KMS-11 (cell line): ENCODE measurements around the gene CACNA1E.

Source experiments
- H2AFZ ChIP-seq: fragments of 200-600 bp; sonication (generic); 2 replicates; pipeline ENCODE4 v1.6.1; 2016; ENCODE audit warnings: antibody characterized with exemption, mixed run types, low read depth
- H3K27ac ChIP-seq: fragments of 200-600 bp; sonication (generic); 2 replicates; pipeline ENCODE4 v1.6.1; 2016; ENCODE audit warnings: mild to moderate bottlenecking, mixed run types
- H3K27me3 ChIP-seq: fragments of 200-600 bp; sonication (generic); 2 replicates; pipeline ENCODE4 v1.6.1; 2017; ENCODE audit warnings: mild to moderate bottlenecking, low read depth, mixed run types, moderate library complexity; ENCODE audit not compliant: insufficient read depth
- H3K36me3 ChIP-seq: fragments of 200-600 bp; sonication (generic); 2 replicates; pipeline ENCODE4 v1.6.1; 2017; ENCODE audit warnings: mild to moderate bottlenecking, mixed run types; ENCODE audit not compliant: insufficient read depth
- H3K4me1 ChIP-seq: fragments of 200-600 bp; sonication (generic); 2 replicates; pipeline ENCODE4 v1.6.1; 2016; ENCODE audit warnings: mild to moderate bottlenecking, low read depth, mixed run types; ENCODE audit not compliant: poor library complexity, severe bottlenecking
- H3K4me2 ChIP-seq: fragments of 200-600 bp; sonication (generic); 2 replicates; pipeline ENCODE4 v1.7.0; 2016; ENCODE audit warnings: mild to moderate bottlenecking, mixed run types
- H3K4me3 ChIP-seq: fragments of 200-600 bp; sonication (generic); IDR thresholded peaks from 2 replicates; pipeline ENCODE4 v1.6.1; 2017; ENCODE audit warnings: low read depth, low read length, mixed read lengths; ENCODE audit not compliant: insufficient read depth
- H3K79me2 ChIP-seq: fragments of 200-600 bp; sonication (generic); 2 replicates; pipeline ENCODE4 v1.6.1; 2016; ENCODE audit warnings: low read depth, mixed run types; ENCODE audit not compliant: insufficient read depth
- H3K9ac ChIP-seq: fragments of 200-600 bp; sonication (generic); 2 replicates; pipeline ENCODE4 v1.6.1; 2016; ENCODE audit warnings: mild to moderate bottlenecking, mixed run types
- H4K20me1 ChIP-seq: fragments of 200-600 bp; sonication (generic); 2 replicates; pipeline ENCODE4 v1.6.1; 2016; ENCODE audit warnings: mild to moderate bottlenecking, mixed run types; ENCODE audit not compliant: insufficient read depth
- CTCF ChIP-seq: fragments of 200-600 bp; sonication (generic); conservative IDR thresholded peaks from 2 replicates; pipeline ENCODE4 v1.6.1; 2017; ENCODE audit warnings: low read depth, mild to moderate bottlenecking, antibody characterized with exemption, low read length, moderate library complexity, mixed read lengths

CACNA1E gene

DNA sequence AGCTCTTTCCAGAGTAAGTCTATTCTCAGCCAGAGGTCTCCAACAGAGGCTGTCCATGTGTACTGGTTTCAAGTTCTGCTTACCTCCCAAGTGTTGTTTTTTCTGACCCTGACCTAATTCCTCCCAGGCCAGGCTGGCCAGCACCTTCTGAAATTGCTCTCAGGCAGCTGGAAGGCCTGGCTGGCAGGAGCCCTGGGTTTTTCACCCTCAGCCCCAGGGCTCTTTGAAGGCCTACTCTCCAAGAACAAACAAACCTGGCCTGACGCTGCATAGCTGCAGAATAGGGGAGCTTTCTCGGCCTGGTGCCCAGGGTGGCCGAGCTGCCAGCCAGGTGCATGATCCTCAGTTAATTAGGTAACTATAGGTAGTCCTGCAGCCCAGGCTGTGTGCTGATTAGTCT is 147.5 kb downstream of the CACNA1E start:
- Histone ChIP-seq H3K79me2 (no peaks in the 10 kb centered on the region), H3K9ac (no peak overlapping the region), H2AFZ (no peak overlapping the region)

GRCh38 chr1:181632492-181632891 is 149.2 kb downstream of the CACNA1E start:
- Histone ChIP-seq H3K4me1 (no peaks in the 10 kb centered on the region), H3K79me2 (no peaks in the 10 kb centered on the region), H2AFZ (no peak overlapping the region), H3K27ac (no peak overlapping the region), H3K4me3 (no peak overlapping the region), H3K36me3 (no peaks in the 10 kb centered on the region), H4K20me1 (no peaks in the 10 kb centered on the region), H3K9ac (no peak overlapping the region), H3K4me2 (no peak overlapping the region), H3K27me3 (no peaks in the 10 kb centered on the region)
- no peak for TF ChIP-seq CTCF

More for the DNA sequence above, 147.5 kb downstream of the CACNA1E start:
- H3K36me3 ChIP-seq: no peaks in the 10 kb centered on the region
- TF ChIP-seq CTCF: no peak
- no peak overlapping the region for H3K4me3 ChIP-seq
- H4K20me1 ChIP-seq: no peaks in the 10 kb centered on the region
- H3K27ac ChIP-seq: no peak overlapping the region
- no peaks in the 10 kb centered on the region for H3K4me1 ChIP-seq
- H3K4me2 ChIP-seq: no peak overlapping the region
- H3K27me3 ChIP-seq: no peaks in the 10 kb centered on the region

DNA sequence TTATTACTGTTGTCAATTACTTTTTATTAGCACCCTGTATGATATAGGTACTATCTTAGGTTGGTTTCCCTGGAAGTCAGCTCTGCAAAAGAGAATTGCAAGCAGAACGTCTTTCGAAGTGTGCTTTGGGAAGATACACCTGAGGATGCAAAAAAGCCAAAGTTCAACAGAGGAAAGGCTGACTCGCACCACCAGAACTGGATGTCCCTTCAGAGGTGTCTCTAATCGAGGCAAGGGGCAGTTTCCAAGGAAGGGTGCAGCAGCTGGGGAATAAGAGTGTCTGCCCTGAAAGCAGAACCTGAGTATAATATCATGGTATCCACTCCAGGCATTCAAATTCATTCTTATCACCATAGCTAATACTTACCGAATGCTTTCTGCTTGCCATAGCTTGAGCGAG is 149.6 kb downstream of the CACNA1E start:
- Histone ChIP-seq H4K20me1 (no peaks in the 10 kb centered on the region), H3K4me2 (no peak overlapping the region), H3K36me3 (no peaks in the 10 kb centered on the region), H2AFZ (no peak overlapping the region), H3K27ac (no peak overlapping the region), H3K9ac (no peak overlapping the region), H3K4me1 (no peaks in the 10 kb centered on the region), H3K4me3 (no peak overlapping the region), H3K27me3 (no peaks in the 10 kb centered on the region), H3K79me2 (no peaks in the 10 kb centered on the region)
- TF ChIP-seq CTCF: no peak

- Histone ChIP-seq H3K27me3 (no peaks in the 10 kb centered on the region), H2AFZ (no peak overlapping the region), H3K4me2 (no peak overlapping the region), H4K20me1 (no peaks in the 10 kb centered on the region), H3K27ac (no peak overlapping the region), H3K79me2 (no peaks in the 10 kb centered on the region), H3K36me3 (no peaks in the 10 kb centered on the region), H3K4me1 (no peaks in the 10 kb centered on the region), H3K4me3 (no peak overlapping the region), H3K9ac (no peak overlapping the region)
- no peak for TF ChIP-seq CTCF
Observed at GRCh38 chr1:181635110-181635509, 151.8 kb downstream of the CACNA1E start.
